KOPT-K1 (cell line): ENCODE measurements around the gene GDF7.

Experiments used
- H3K27ac ChIP-seq: fragments of 200-600 bp; sonication (generic); 2 replicates; pipeline ENCODE4 v1.5.1; 2016; ENCODE audit warnings: antibody characterized with exemption, mild to moderate bottlenecking, low read depth, low read length; ENCODE audit not compliant: poor library complexity, severe bottlenecking
- H3K36me3 ChIP-seq: fragments of 200-600 bp; sonication (generic); 2 replicates; pipeline ENCODE4 v1.5.1; 2017; ENCODE audit warnings: antibody characterized with exemption, mild to moderate bottlenecking, low read length, moderate library complexity; ENCODE audit not compliant: insufficient read depth
- H3K9me3 ChIP-seq: fragments of 200-600 bp; sonication (generic); 2 replicates; pipeline ENCODE4 v1.5.1; 2017; ENCODE audit warnings: antibody characterized with exemption, low read length, mild to moderate bottlenecking; ENCODE audit not compliant: insufficient read depth, poor library complexity, severe bottlenecking

GDF7 gene

GRCh38 chr2:20635113-20635510, 31.8 kb upstream of the GDF7 start:
- Histone ChIP-seq H3K27ac (no peak overlapping the region), H3K36me3 (no peaks in the 10 kb centered on the region), H3K9me3 (no peaks in the 10 kb centered on the region)

- H3K9me3 ChIP-seq = no peaks in the 10 kb centered on the region
- no peaks in the 10 kb centered on the region for H3K36me3 ChIP-seq
- no peak overlapping the region for H3K27ac ChIP-seq
Observed at GRCh38 chr2:20635675-20636584, 31.0 kb upstream of the GDF7 start.

DNA sequence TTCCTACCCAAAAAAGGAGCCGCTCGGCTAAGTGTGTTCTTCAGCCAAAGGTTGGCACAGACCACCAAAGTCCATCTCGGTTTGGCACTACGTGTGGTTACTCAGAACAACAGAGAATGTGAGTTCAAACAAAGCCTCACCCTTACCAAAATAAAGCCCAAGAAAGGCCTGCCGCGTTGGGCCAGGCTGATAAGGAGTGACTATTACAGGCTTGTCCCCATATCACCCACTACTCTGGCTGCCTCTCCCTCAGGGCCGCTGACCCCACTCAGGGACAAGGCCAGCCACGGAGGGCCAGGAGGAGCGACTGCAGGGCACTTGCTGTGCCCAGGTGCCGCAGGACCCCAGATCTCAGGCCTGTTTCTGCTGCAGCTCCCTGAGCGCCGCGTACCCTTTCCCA, 29.8 kb upstream of the GDF7 start:
- Histone ChIP-seq H3K9me3 (no peaks in the 10 kb centered on the region), H3K27ac (no peak overlapping the region), H3K36me3 (no peaks in the 10 kb centered on the region)

GRCh38 chr2:20638014-20638413, 28.9 kb upstream of the GDF7 start:
- Histone ChIP-seq H3K9me3 (no peaks in the 10 kb centered on the region), H3K27ac (no peak overlapping the region), H3K36me3 (no peaks in the 10 kb centered on the region)

DNA sequence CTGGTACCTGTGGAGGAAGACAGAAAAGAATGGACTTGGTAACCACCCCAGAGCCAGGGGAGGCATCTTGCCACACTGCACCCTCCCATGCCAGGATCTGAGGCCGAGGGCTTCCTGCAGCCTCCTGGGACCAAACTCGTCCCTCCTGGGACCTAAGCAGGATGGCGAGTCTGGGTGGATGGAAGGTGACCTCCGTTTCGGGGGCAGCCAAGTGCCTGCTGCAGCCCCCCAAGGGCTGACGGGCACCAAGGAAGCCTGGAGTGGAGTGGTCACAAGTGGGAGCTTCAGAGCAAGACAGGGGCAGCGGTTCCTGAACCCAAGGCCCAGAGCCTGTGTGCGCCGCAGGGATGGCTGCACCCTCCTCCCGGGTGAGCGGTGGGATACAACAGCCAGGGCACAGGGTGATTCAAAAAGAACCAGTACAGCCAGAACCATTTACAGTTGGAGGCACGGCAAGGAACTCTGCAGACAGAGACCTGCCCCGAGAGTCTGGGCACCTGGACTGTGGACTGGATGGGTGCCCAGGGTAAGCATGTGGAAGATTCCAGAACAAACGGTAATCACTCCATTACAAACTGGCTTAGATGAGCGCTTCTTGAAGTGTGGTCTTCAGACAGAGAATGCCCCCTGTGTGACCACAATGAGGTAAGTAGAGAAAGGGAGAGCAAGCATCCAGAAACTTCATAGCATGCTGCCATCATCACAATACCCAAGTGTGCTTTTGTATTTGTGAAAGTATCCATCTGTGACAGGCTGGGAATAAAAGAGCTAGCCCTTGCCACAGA, 28.1 kb upstream of the GDF7 start:
- Histone ChIP-seq H3K27ac (no peak overlapping the region), H3K36me3 (no peaks in the 10 kb centered on the region), H3K9me3 (no peaks in the 10 kb centered on the region)

DNA sequence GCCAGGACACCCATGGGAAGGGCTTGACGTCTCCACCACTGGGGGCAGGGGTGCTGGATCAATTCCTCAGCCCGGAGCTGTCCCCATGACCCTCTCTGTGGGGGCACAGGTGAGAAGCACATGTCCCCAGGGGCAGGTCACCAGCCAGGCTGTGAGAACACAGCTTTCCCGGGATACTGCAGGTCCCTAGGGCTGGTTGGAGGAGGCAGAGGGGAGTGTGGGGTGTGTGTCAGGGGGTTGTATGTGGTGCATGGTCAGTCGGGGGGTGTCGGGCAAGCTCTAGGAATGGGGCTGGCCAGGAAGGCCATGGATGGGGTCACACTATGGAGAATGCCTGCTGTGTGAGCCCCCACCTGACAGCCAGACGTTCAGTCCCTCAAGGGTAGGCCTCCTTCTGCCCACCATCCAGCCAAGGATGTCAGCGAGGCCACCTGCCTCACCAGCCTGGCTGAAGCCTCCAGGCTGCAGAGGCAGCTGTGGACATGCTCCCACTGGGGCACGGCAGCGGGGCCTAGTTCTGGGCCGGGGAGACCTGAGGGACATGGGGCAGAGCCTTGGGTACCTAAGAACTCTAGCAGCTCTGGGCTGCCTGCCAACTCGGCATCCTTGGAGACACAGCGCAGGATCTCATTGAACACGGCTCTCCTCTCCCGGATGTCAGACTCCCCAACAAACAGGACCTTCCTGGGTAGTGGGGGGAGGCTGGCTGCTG, 26.4 kb upstream of the GDF7 start:
- H3K36me3 ChIP-seq = no peaks in the 10 kb centered on the region
- no peaks in the 10 kb centered on the region for H3K9me3 ChIP-seq
- H3K27ac ChIP-seq = no peak overlapping the region

- H3K27ac ChIP-seq = no peak overlapping the region
- no peaks in the 10 kb centered on the region for H3K36me3 ChIP-seq
- no peaks in the 10 kb centered on the region for H3K9me3 ChIP-seq
Observed at GRCh38 chr2:20641123-20641985, 25.6 kb upstream of the GDF7 start.

DNA sequence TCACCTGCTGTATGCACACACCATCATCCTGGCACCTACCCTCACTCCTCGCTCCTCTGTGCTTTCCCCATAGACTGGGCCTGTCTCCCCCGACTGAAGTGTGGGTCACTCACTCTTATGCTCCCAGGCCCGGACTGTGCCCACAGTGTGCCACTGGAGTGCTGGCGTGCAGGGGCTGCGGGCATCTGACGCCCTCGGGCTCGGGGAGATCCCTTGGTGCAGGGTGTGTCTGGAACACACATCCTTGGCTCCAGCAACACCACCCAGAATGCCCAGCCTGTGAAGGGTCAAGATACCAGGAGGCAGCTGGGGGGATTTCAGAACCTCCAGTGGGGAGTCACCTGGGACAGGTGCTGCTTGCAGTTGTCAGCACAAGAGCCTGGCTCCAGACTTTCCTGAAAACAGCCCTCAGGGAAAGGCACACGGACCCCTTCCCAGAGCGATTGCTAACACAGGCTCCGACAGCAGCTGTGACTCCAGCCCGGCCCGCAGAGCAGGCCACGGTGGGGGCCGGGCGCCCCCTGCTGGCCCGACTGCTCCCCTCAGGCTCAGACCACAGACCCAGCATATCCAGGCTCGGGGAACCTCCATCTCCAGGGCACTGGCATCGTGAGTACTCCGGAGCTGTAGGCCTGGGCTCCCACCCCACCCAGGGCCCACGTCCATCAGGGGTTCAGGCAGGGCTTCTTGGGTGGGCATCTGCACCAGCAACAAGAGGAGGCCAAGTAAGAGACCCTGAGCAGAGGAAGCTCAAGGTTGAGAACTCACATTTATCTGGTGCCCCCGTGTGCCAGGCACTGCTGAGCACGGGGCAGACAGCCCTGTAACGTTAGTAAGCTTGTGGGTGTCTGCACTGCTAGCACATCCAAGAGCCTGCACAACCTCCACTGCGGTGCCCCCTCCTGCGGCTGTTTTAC, 24.6 kb upstream of the GDF7 start:
- Histone ChIP-seq H3K27ac (no peak overlapping the region), H3K36me3 (no peaks in the 10 kb centered on the region), H3K9me3 (no peaks in the 10 kb centered on the region)

GRCh38 chr2:20643060-20643459, 23.9 kb upstream of the GDF7 start:
- H3K27ac ChIP-seq = no peak overlapping the region
- H3K9me3 ChIP-seq = no peaks in the 10 kb centered on the region
- no peaks in the 10 kb centered on the region for H3K36me3 ChIP-seq

GRCh38 chr2:20643826-20644225, 23.1 kb upstream of the GDF7 start:
- H3K27ac ChIP-seq = no peak overlapping the region
- no peaks in the 10 kb centered on the region for H3K36me3 ChIP-seq

GRCh38 chr2:20645301-20645701, 21.6 kb upstream of the GDF7 start:
- H3K27ac ChIP-seq = no peak overlapping the region

More at GRCh38 chr2:20643826-20644225, 23.1 kb upstream of the GDF7 start:
- no peaks in the 10 kb centered on the region for H3K9me3 ChIP-seq

DNA sequence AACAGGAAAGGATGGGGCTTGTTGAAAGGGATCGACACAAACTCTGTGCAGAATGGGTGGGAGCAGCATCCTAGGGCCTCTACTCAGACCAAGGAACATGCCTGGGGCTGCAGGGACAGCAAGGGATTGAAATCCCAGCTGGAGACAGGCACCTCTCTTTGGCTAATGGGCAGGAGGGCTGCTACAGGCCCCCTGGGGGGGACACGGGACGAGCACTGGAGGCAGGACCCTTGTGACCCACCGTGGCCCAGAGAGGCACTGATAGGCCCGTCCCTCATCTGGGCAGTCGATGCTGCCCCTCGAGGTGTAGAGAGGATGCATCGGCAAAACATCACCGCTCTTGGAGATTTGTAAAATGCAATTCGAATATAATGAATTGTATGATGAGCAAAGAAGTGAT, 21.2 kb upstream of the GDF7 start:
- no peaks in the 10 kb centered on the region for H3K36me3 ChIP-seq
- no peaks in the 10 kb centered on the region for H3K9me3 ChIP-seq
- H3K27ac ChIP-seq = no peak overlapping the region

More at GRCh38 chr2:20645301-20645701, 21.6 kb upstream of the GDF7 start:
- H3K36me3 ChIP-seq = no peaks in the 10 kb centered on the region
- H3K9me3 ChIP-seq = no peaks in the 10 kb centered on the region

- H3K9me3 ChIP-seq = no peaks in the 10 kb centered on the region
- no peak overlapping the region for H3K27ac ChIP-seq
- H3K36me3 ChIP-seq = no peaks in the 10 kb centered on the region
Observed at GRCh38 chr2:20646446-20646845, 20.5 kb upstream of the GDF7 start.
